Caki2 (cell line): ENCODE measurements around the gene DNMBP. TPM values are rescaled to one million over a fixed set of nuclear protein-coding genes. Genes with fewer than 3 reads are reported as not detected.
"Not testable (repeated sequence)": the region's sequence is repeated elsewhere in the genome, so short reads cannot be mapped to it uniquely, and the experiment has no call there.

Experiments
- DNase-seq: peaks from one replicate; pipeline ENCODE4 v3.0.0-alpha.2; 2015; ENCODE audit warnings: low read depth
- in situ Hi-C: cut with HindIII; loops from 2 replicates; pipeline ENCODE4 v1.10.0; 2016; ENCODE audit warnings: low sequenced_read_pairs, low pct_unique_long_range_greater_than_20kb, mixed read lengths
- total RNA-seq: library from RNA; depleted of rRNA; stranded (reverse); fragments of >200 nt; shearing (Covaris generic); gene quantifications from 2 replicates; pipeline ENCODE4 v1.2.3, GENCODE V29; 2014; ENCODE audit warnings: low replicate concordance

DNMBP gene
- total RNA-seq, 1 experiment from 2014 or later: 6.2 TPM

- in situ Hi-C loops: no loop called here
- peak; percentile 39 for DNase-seq
Observed at GRCh38 chr10:99926925-99927720, 82.6 kb downstream of the DNMBP start.

GRCh38 chr10:99924451-99925255 is 85.1 kb downstream of the DNMBP start:
- no peak for DNase-seq

GRCh38 chr10:99921948-99922347 is 87.8 kb downstream of the DNMBP start:
- DNase-seq: no peak
- in situ Hi-C loops: no loop called here

More at GRCh38 chr10:99924451-99925255, 85.1 kb downstream of the DNMBP start:
- in situ Hi-C loops: no loop called here

- in situ Hi-C loops: no loop called here
- DNase-seq: no peak
Observed at GRCh38 chr10:99920901-99921300, 88.8 kb downstream of the DNMBP start.

- DNase-seq: no peak
- in situ Hi-C loops: no loop called here
Observed at GRCh38 chr10:99920486-99920885, 89.3 kb downstream of the DNMBP start.

GRCh38 chr10:99917963-99918825 is 91.6 kb downstream of the DNMBP start:
- no peak for DNase-seq
- in situ Hi-C loops: no loop called here

- DNase-seq: no peak
Observed at GRCh38 chr10:99916776-99917175, 93.0 kb downstream of the DNMBP start.

GRCh38 chr10:99915414-99915813 is 94.3 kb downstream of the DNMBP start:
- in situ Hi-C loops: no loop called here
- no peak for DNase-seq

More at GRCh38 chr10:99916776-99917175, 93.0 kb downstream of the DNMBP start:
- in situ Hi-C loops: no loop called here

GRCh38 chr10:99914236-99914635 is 95.5 kb downstream of the DNMBP start:
- no peak for DNase-seq
- in situ Hi-C loops: no loop called here

- no peak for DNase-seq
- in situ Hi-C loops: no loop called here
Observed at GRCh38 chr10:99913831-99914235, 95.9 kb downstream of the DNMBP start.

- in situ Hi-C loops: no loop called here
- DNase-seq: no peak
Observed at GRCh38 chr10:99912041-99912440, 97.7 kb downstream of the DNMBP start.

GRCh38 chr10:99908512-99908911 is 101.2 kb downstream of the DNMBP start:
- DNase-seq: no peak

GRCh38 chr10:99906470-99906869 is 103.3 kb downstream of the DNMBP start:
- in situ Hi-C loops: no loop called here
- DNase-seq: peak; percentile 95

More at GRCh38 chr10:99908512-99908911, 101.2 kb downstream of the DNMBP start:
- in situ Hi-C loops: no loop called here

- in situ Hi-C loops: no loop called here
- no peak for DNase-seq
Observed at GRCh38 chr10:99905971-99906370, 103.8 kb downstream of the DNMBP start.

GRCh38 chr10:99895867-99896266 is 113.9 kb downstream of the DNMBP start:
- DNase-seq: no peak
- in situ Hi-C loops: no loop called here

- in situ Hi-C loops, DNase-seq: not testable (repeated sequence)
Observed at GRCh38 chr10:99895066-99895465, 114.7 kb downstream of the DNMBP start.

GRCh38 chr10:99894613-99895012 is 115.1 kb downstream of the DNMBP start:
- DNase-seq: no peak
- in situ Hi-C loops: no loop called here

- in situ Hi-C loops: no loop called here
- DNase-seq: no peak
Observed at GRCh38 chr10:99888622-99889021, 121.1 kb downstream of the DNMBP start.
